Activated CD4-positive, alpha-beta T cell treated with anti-CD3 and anti-CD28 coated beads for 36 hours (primary cell): ENCODE measurements around the gene PJA1. TPM values are rescaled to one million over a fixed set of nuclear protein-coding genes. Genes with fewer than 3 reads are reported as not detected.
A peak's percentile ranks its signal among the peaks of the same experiment; 100 is the strongest.

Source experiments
- ATAC-seq: fragments of 200-7000 bp; cut with Tn5 transposase; one replicate; pipeline ENCODE4 v1.10.0; 2021; ENCODE audit warnings: mild to moderate bottlenecking, moderate library complexity
- CTCF ChIA-PET: fragments of 350-600 bp; sonication (Branson Sonifier 250); formaldehyde crosslinking; loops from one replicate; lab custom pipeline; 2021; ENCODE audit warnings: antibody characterized with exemption; lab: Charles Lee
- POLR2A ChIA-PET: fragments of 350-600 bp; sonication (Branson Sonifier 250); formaldehyde crosslinking; loops from one replicate; lab custom pipeline; 2021; ENCODE audit warnings: antibody characterized with exemption, inconsistent platforms; lab: Charles Lee
- DNase-seq: peaks from one replicate; pipeline ENCODE4 v3.0.0-alpha.2; 2020
- H3K27ac Mint-ChIP-seq: one replicate; pipeline ENCODE4 v1.8.0; 2021; ENCODE audit warnings: mixed read lengths
- H3K27me3 Mint-ChIP-seq: one replicate; pipeline ENCODE4 v1.8.0; 2021; ENCODE audit warnings: mixed read lengths
- H3K36me3 Mint-ChIP-seq: one replicate; pipeline ENCODE4 v1.8.0; 2021; ENCODE audit warnings: low read depth, mixed read lengths
- H3K4me1 Mint-ChIP-seq: one replicate; pipeline ENCODE4 v1.8.0; 2021; ENCODE audit warnings: mixed read lengths
- H3K4me3 Mint-ChIP-seq: one replicate; pipeline ENCODE4 v1.8.0; 2021; ENCODE audit warnings: mild to moderate bottlenecking, moderate library complexity, mixed read lengths
- H3K9me3 Mint-ChIP-seq: one replicate; pipeline ENCODE4 v1.8.0; 2021; ENCODE audit warnings: low read depth, mixed read lengths
- intact Hi-C, 2 experiments: fragments of 100-400 bp; cut with DNase I in 1 of 2; cut with micrococcal nuclease in 1 of 2; formaldehyde crosslinking; loops; one replicate each; pipeline versions ENCODE4 v1.14.2 to v1.15.1; 2022 to 2024; cut with DNase I, micrococcal nuclease
- total RNA-seq, 2 experiments: library from RNA; stranded (reverse); gene quantifications; one replicate each; pipeline ENCODE4 v1.2.3, GENCODE V29; 2021

Gene PJA1
- total RNA-seq, 2 experiments from 2014 or later = 18.9 to 19.5 TPM

- POLR2A ChIA-PET = no interaction called here
- Mint-ChIP-seq H3K4me1 (no peaks in the 10 kb centered on the region), H3K27ac (no peak overlapping the region), H3K9me3 (no peaks in the 10 kb centered on the region), H3K27me3 (peaks cover 2% of the 10 kb centered on the region), H3K4me3 (no peak overlapping the region), H3K36me3 (no peaks in the 10 kb centered on the region)
- CTCF ChIA-PET = interaction anchor here (1.0 kb wide), 1 partner anchor 319 kb away, joined by 3 read pairs; no protein-coding TSS in a partner anchor
- intact Hi-C loops = no loop called here
- DNase-seq (no peak), ATAC-seq (no peak)
Observed at GRCh38 chrX:69139516-69139915, 25.7 kb downstream of the PJA1 start.

GRCh38 chrX:69138512-69138911 lies 26.7 kb downstream of the PJA1 start:
- ATAC-seq (no peak), DNase-seq (no peak)
- Mint-ChIP-seq H3K9me3 (no peaks in the 10 kb centered on the region), H3K4me3 (no peak overlapping the region), H3K36me3 (no peaks in the 10 kb centered on the region), H3K4me1 (no peaks in the 10 kb centered on the region), H3K27me3 (peaks cover 2% of the 10 kb centered on the region), H3K27ac (no peak overlapping the region)
- ChIA-PET POLR2A (no interaction called here), CTCF (no interaction called here)
- intact Hi-C loops = no loop called here

- no peak for ATAC-seq
- no peak for DNase-seq
- Mint-ChIP-seq H3K36me3 (no peaks in the 10 kb centered on the region), H3K27me3 (peaks cover 2% of the 10 kb centered on the region), H3K27ac (no peak overlapping the region), H3K4me3 (no peak overlapping the region), H3K9me3 (no peaks in the 10 kb centered on the region), H3K4me1 (no peaks in the 10 kb centered on the region)
- intact Hi-C loops = no loop called here
- CTCF ChIA-PET = no interaction called here
- POLR2A ChIA-PET = no interaction called here
Observed at GRCh38 chrX:69138118-69138390, 27.2 kb downstream of the PJA1 start.

GRCh38 chrX:69137371-69138117 lies 27.7 kb downstream of the PJA1 start:
- no peak overlapping the region for H3K27ac Mint-ChIP-seq
- no peak overlapping the region for H3K4me3 Mint-ChIP-seq
- no peak for ATAC-seq
- no peaks in the 10 kb centered on the region for H3K4me1 Mint-ChIP-seq
- ChIA-PET POLR2A (no interaction called here), CTCF (no interaction called here)
- DNase-seq = no peak
- intact Hi-C loops = no loop called here
- H3K27me3 Mint-ChIP-seq = peaks cover 2% of the 10 kb centered on the region
- no peaks in the 10 kb centered on the region for H3K9me3 Mint-ChIP-seq
- no peaks in the 10 kb centered on the region for H3K36me3 Mint-ChIP-seq

- no peak overlapping the region for H3K4me3 Mint-ChIP-seq
- ATAC-seq (no peak), DNase-seq (no peak)
- POLR2A ChIA-PET = no interaction called here
- CTCF ChIA-PET = no interaction called here
- H3K4me1 Mint-ChIP-seq = no peaks in the 10 kb centered on the region
- intact Hi-C loops = no loop called here
- peaks cover 4% of the 10 kb centered on the region for H3K27me3 Mint-ChIP-seq
- no peaks in the 10 kb centered on the region for H3K36me3 Mint-ChIP-seq
- H3K9me3 Mint-ChIP-seq = no peaks in the 10 kb centered on the region
- H3K27ac Mint-ChIP-seq = no peak overlapping the region
Observed at GRCh38 chrX:69136546-69137331, 28.5 kb downstream of the PJA1 start.

- Mint-ChIP-seq H3K9me3 (no peaks in the 10 kb centered on the region), H3K36me3 (no peaks in the 10 kb centered on the region), H3K4me1 (no peaks in the 10 kb centered on the region), H3K27ac (no peak overlapping the region), H3K27me3 (peaks cover 10% of the 10 kb centered on the region), H3K4me3 (no peak overlapping the region)
- ATAC-seq (no peak), DNase-seq (peak; percentile 4)
- ChIA-PET CTCF (no interaction called here), POLR2A (no interaction called here)
- intact Hi-C loops = no loop called here
Observed at GRCh38 chrX:69133921-69134542, 31.2 kb downstream of the PJA1 start.

- ATAC-seq (no peak), DNase-seq (no peak)
- H3K9me3 Mint-ChIP-seq = no peaks in the 10 kb centered on the region
- no peaks in the 10 kb centered on the region for H3K4me1 Mint-ChIP-seq
- ChIA-PET POLR2A (no interaction called here), CTCF (no interaction called here)
- no peaks in the 10 kb centered on the region for H3K36me3 Mint-ChIP-seq
- peaks cover 12% of the 10 kb centered on the region for H3K27me3 Mint-ChIP-seq
- H3K27ac Mint-ChIP-seq = no peak overlapping the region
- intact Hi-C loops = no loop called here
- no peak overlapping the region for H3K4me3 Mint-ChIP-seq
Observed at GRCh38 chrX:69131886-69132285, 33.4 kb downstream of the PJA1 start.

- Mint-ChIP-seq H3K9me3 (no peaks in the 10 kb centered on the region), H3K36me3 (no peaks in the 10 kb centered on the region), H3K4me3 (no peak overlapping the region), H3K27me3 (peaks cover 12% of the 10 kb centered on the region), H3K27ac (no peak overlapping the region), H3K4me1 (no peaks in the 10 kb centered on the region)
- ChIA-PET CTCF (no interaction called here), POLR2A (no interaction called here)
- ATAC-seq (no peak), DNase-seq (no peak)
- intact Hi-C loops = no loop called here
Observed at GRCh38 chrX:69130439-69130838, 34.8 kb downstream of the PJA1 start.

- Mint-ChIP-seq H3K27ac (no peak overlapping the region), H3K4me3 (no peak overlapping the region)
- CTCF ChIA-PET = no interaction called here
Observed at GRCh38 chrX:69128588-69128987, 36.7 kb downstream of the PJA1 start.

GRCh38 chrX:69127466-69127865 lies 37.8 kb downstream of the PJA1 start:
- DNase-seq (no peak), ATAC-seq (no peak)
- no peaks in the 10 kb centered on the region for H3K4me1 Mint-ChIP-seq
- H3K4me3 Mint-ChIP-seq = no peak overlapping the region
- H3K36me3 Mint-ChIP-seq = no peaks in the 10 kb centered on the region
- CTCF ChIA-PET = no interaction called here
- H3K27ac Mint-ChIP-seq = no peak overlapping the region
- peaks cover 12% of the 10 kb centered on the region for H3K27me3 Mint-ChIP-seq
- H3K9me3 Mint-ChIP-seq = no peaks in the 10 kb centered on the region
- POLR2A ChIA-PET = no interaction called here
- intact Hi-C loops = no loop called here

More at GRCh38 chrX:69128588-69128987, 36.7 kb downstream of the PJA1 start:
- Mint-ChIP-seq H3K9me3 (no peaks in the 10 kb centered on the region), H3K27me3 (peaks cover 12% of the 10 kb centered on the region), H3K36me3 (no peaks in the 10 kb centered on the region), H3K4me1 (no peaks in the 10 kb centered on the region)
- no peak for DNase-seq
- POLR2A ChIA-PET = no interaction called here
- ATAC-seq = no peak
- intact Hi-C loops = no loop called here

- H3K36me3 Mint-ChIP-seq = no peaks in the 10 kb centered on the region
- ChIA-PET POLR2A (no interaction called here), CTCF (no interaction called here)
- DNase-seq (no peak), ATAC-seq (no peak)
- peaks cover 10% of the 10 kb centered on the region for H3K27me3 Mint-ChIP-seq
- H3K4me3 Mint-ChIP-seq = no peak overlapping the region
- intact Hi-C loops = no loop called here
- no peaks in the 10 kb centered on the region for H3K9me3 Mint-ChIP-seq
- no peak overlapping the region for H3K27ac Mint-ChIP-seq
- H3K4me1 Mint-ChIP-seq = no peaks in the 10 kb centered on the region
Observed at GRCh38 chrX:69126642-69127041, 38.6 kb downstream of the PJA1 start.

- DNase-seq = no peak
- H3K27me3 Mint-ChIP-seq = peaks cover 7% of the 10 kb centered on the region
- ATAC-seq = no peak
- H3K36me3 Mint-ChIP-seq = no peaks in the 10 kb centered on the region
- intact Hi-C loops = no loop called here
- H3K4me3 Mint-ChIP-seq = no peak overlapping the region
- CTCF ChIA-PET = no interaction called here
- H3K4me1 Mint-ChIP-seq = no peaks in the 10 kb centered on the region
- H3K9me3 Mint-ChIP-seq = no peaks in the 10 kb centered on the region
- POLR2A ChIA-PET = no interaction called here
- H3K27ac Mint-ChIP-seq = no peak overlapping the region
Observed at GRCh38 chrX:69125094-69125493, 40.2 kb downstream of the PJA1 start.
